ENCODE data around the gene GABBR2. TPM values are rescaled to one million over a fixed set of nuclear protein-coding genes. Genes with fewer than 3 reads are reported as not detected.

The GABBR2 gene
- total RNA-seq, 1 donor from 2014 or later, result 0.84 TPM

Other genes with a start within 250 kb of the GABBR2 start
- gene ANKS6, start 87.6 kb upstream of the GABBR2 start, total RNA-seq, result 26.7 TPM
- gene GALNT12, start 98.7 kb upstream of the GABBR2 start, total RNA-seq, result 28.3 TPM
- 8.0 TPM for gene COL15A1, start 235.0 kb upstream of the GABBR2 start, total RNA-seq